NCI-H128 (cell line): ENCODE data around the gene C19orf25.
"Not testable (repeated sequence)": the region's sequence is repeated elsewhere in the genome, so short reads cannot be mapped to it uniquely, and the experiment has no call there.

Experiments
- DNase-seq: peaks from one replicate; lab custom pipeline; 2025; ENCODE audit not compliant: unreplicated experiment; lab: John Stamatoyannopoulos, UW

C19orf25 gene

GRCh38 chr19:1481893-1482360 lies 2.9 kb upstream of the C19orf25 start:
- no peak for DNase-seq

- DNase-seq: no peak
Observed at GRCh38 chr19:1481224-1481892, 2.3 kb upstream of the C19orf25 start.

GRCh38 chr19:1477056-1477455 lies 2.0 kb downstream of the C19orf25 start:
- DNase-seq: not testable (repeated sequence)

- no peak for DNase-seq
Observed at GRCh38 chr19:1475751-1476437, 3.1 kb downstream of the C19orf25 start.

GRCh38 chr19:1474765-1475351 lies 4.2 kb downstream of the C19orf25 start:
- DNase-seq: no peak

GRCh38 chr19:1474011-1474764 lies 4.8 kb downstream of the C19orf25 start:
- DNase-seq: no peak

- DNase-seq: no peak
Observed at GRCh38 chr19:1473085-1473851, 5.7 kb downstream of the C19orf25 start.

- no peak for DNase-seq
Observed at GRCh38 chr19:1472231-1473084, 6.6 kb downstream of the C19orf25 start.

GRCh38 chr19:1471515-1472160 lies 7.4 kb downstream of the C19orf25 start:
- DNase-seq: no peak

- no peak for DNase-seq
Observed at GRCh38 chr19:1471010-1471514, 8.0 kb downstream of the C19orf25 start.

GRCh38 chr19:1470305-1471009 lies 8.6 kb downstream of the C19orf25 start:
- DNase-seq: no peak

- no peak for DNase-seq
Observed at GRCh38 chr19:1470055-1470304, 9.0 kb downstream of the C19orf25 start.

GRCh38 chr19:1469255-1470054 lies 9.6 kb downstream of the C19orf25 start:
- DNase-seq: no peak

GRCh38 chr19:1468821-1469254 lies 10.2 kb downstream of the C19orf25 start:
- DNase-seq: no peak

GRCh38 chr19:1468274-1468820 lies 10.7 kb downstream of the C19orf25 start:
- no peak for DNase-seq

GRCh38 chr19:1467490-1468273 lies 11.3 kb downstream of the C19orf25 start:
- no peak for DNase-seq

- no peak for DNase-seq
Observed at GRCh38 chr19:1467215-1467489, 11.9 kb downstream of the C19orf25 start.
